DND-41 (cell line): Measurements from ENCODE around the gene SLC26A1.

Experiments
- ATAC-seq: fragments of 200-7000 bp; cut with Tn5 transposase; 3 replicates; pipeline ENCODE4 v1.9.1; 2021; ENCODE audit warnings: low read depth; ENCODE audit not compliant: insufficient read depth
- DNase-seq: peaks from one replicate; pipeline ENCODE4 v3.0.0-alpha.2; 2020
- H2AFZ ChIP-seq: 2 replicates; pipeline ENCODE4 v1.6.0; 2012; ENCODE audit warnings: low read depth, low read length
- H3K27ac ChIP-seq: 2 replicates; pipeline ENCODE4 v1.5.1; 2012; ENCODE audit warnings: low read length, inconsistent platforms
- H3K27me3 ChIP-seq: fragments of 200-600 bp; sonication (generic); 2 replicates; pipeline ENCODE4 v1.6.0; 2012; ENCODE audit warnings: low read length, mild to moderate bottlenecking, inconsistent platforms; ENCODE audit not compliant: insufficient read depth, poor library complexity
- H3K36me3 ChIP-seq: 2 replicates; pipeline ENCODE4 v1.5.1; 2012; ENCODE audit warnings: low read length, inconsistent platforms; ENCODE audit not compliant: insufficient read depth
- H3K4me1 ChIP-seq: 2 replicates; pipeline ENCODE4 v1.5.1; 2012; ENCODE audit warnings: mild to moderate bottlenecking, low read length; ENCODE audit not compliant: insufficient read depth
- H3K4me2 ChIP-seq: 2 replicates; pipeline ENCODE4 v1.6.0; 2012; ENCODE audit warnings: mild to moderate bottlenecking, moderate library complexity, low read length, inconsistent platforms; ENCODE audit not compliant: insufficient read depth
- H3K4me3 ChIP-seq, 2 experiments: fragments of 200-600 bp in 1 of 2; shearing (Covaris generic) in 1 of 2; 2 replicates each; pipeline ENCODE4 v1.5.1; 2012 to 2016; ENCODE audit warnings: inconsistent platforms in 2 of 2, low read length in 2 of 2, mild to moderate bottlenecking in 2 of 2, low read depth in 1 of 2, moderate library complexity in 1 of 2
- H3K79me2 ChIP-seq: 2 replicates; pipeline ENCODE4 v1.6.0; 2012; ENCODE audit warnings: low read length, inconsistent platforms; ENCODE audit not compliant: insufficient read depth
- H3K9ac ChIP-seq: 2 replicates; pipeline ENCODE4 v1.6.0; 2012; ENCODE audit warnings: low read depth, mild to moderate bottlenecking, inconsistent platforms, low read length, moderate library complexity
- H3K9me3 ChIP-seq: 2 replicates; pipeline ENCODE4 v1.5.1; 2012; ENCODE audit warnings: low read length, moderate library complexity, mild to moderate bottlenecking, inconsistent platforms; ENCODE audit not compliant: insufficient read depth, severe bottlenecking
- H4K20me1 ChIP-seq: 2 replicates; pipeline ENCODE4 v1.6.0; 2012; ENCODE audit warnings: low read length; ENCODE audit not compliant: insufficient read depth
- CTCF ChIP-seq: IDR thresholded peaks from 2 replicates; pipeline ENCODE4 v1.5.1; 2012; ENCODE audit warnings: borderline replicate concordance, low read length, moderate library complexity, mild to moderate bottlenecking; ENCODE audit not compliant: poor library complexity, severe bottlenecking; ENCODE audit errors: extremely low read depth
- EZH2 ChIP-seq: IDR thresholded peaks from 3 replicates; pipeline ENCODE4 v1.6.1; 2012; ENCODE audit warnings: borderline replicate concordance, low read depth, mild to moderate bottlenecking, moderate library complexity, low read length, inconsistent platforms; ENCODE audit not compliant: severe bottlenecking

SLC26A1 gene

GRCh38 chr4:996997-997374 is 3.8 kb upstream of the SLC26A1 start:
- H3K27ac ChIP-seq, result no peak overlapping the region

GRCh38 chr4:996030-996996 is 3.1 kb upstream of the SLC26A1 start:
- Histone ChIP-seq H3K27me3 (no peaks in the 10 kb centered on the region), H2AFZ (no peak overlapping the region), H3K4me1 (no peaks in the 10 kb centered on the region), H3K36me3 (peaks cover 8% of the 10 kb centered on the region), H3K9me3 (no peaks in the 10 kb centered on the region), H3K79me2 (no peaks in the 10 kb centered on the region), H3K4me2 (no peak overlapping the region), H3K4me3 (no peak overlapping the region), H3K27ac (no peak overlapping the region), H4K20me1 (peaks cover 14% of the 10 kb centered on the region), H3K9ac (no peak overlapping the region)
- no peak for TF ChIP-seq EZH2
- TF ChIP-seq CTCF, result no peak
- peak; percentile 27 for ATAC-seq
- DNase-seq, result no peak

More at GRCh38 chr4:996997-997374, 3.8 kb upstream of the SLC26A1 start:
- no peak for TF ChIP-seq CTCF
- TF ChIP-seq EZH2, result no peak
- Histone ChIP-seq H3K4me2 (no peak overlapping the region), H2AFZ (no peak overlapping the region), H3K79me2 (no peaks in the 10 kb centered on the region), H4K20me1 (peaks cover 11% of the 10 kb centered on the region; the same call in 1 of the 2 replicates), H3K4me1 (no peaks in the 10 kb centered on the region), H3K9me3 (no peaks in the 10 kb centered on the region), H3K27me3 (no peaks in the 10 kb centered on the region), H3K36me3 (0 out of 2 replicates have a peak, but pooled peaks cover 2% of the 10 kb centered on the region), H3K4me3 (no peak overlapping the region), H3K9ac (no peak overlapping the region)
- ATAC-seq (no peak), DNase-seq (no peak)

GRCh38 chr4:995311-996026 is 2.3 kb upstream of the SLC26A1 start:
- TF ChIP-seq EZH2, result no peak
- TF ChIP-seq CTCF, result no peak
- DNase-seq, result no peak
- Histone ChIP-seq H3K79me2 (no peaks in the 10 kb centered on the region), H3K36me3 (peaks cover 16% of the 10 kb centered on the region), H4K20me1 (peaks cover 16% of the 10 kb centered on the region), H3K27me3 (no peaks in the 10 kb centered on the region), H3K27ac (no peak overlapping the region), H2AFZ (no peak overlapping the region), H3K9me3 (no peaks in the 10 kb centered on the region), H3K4me1 (no peaks in the 10 kb centered on the region), H3K9ac (no peak overlapping the region), H3K4me2 (no peak overlapping the region), H3K4me3 (no peak overlapping the region)
- ATAC-seq, result peak; percentile 18; the same call in 2 of the 3 replicates
